ENCODE results near the gene ITPR2. TPM values are rescaled to one million over a fixed set of nuclear protein-coding genes. Genes with fewer than 3 reads are reported as not detected.

ITPR2 gene
- 10 to 100 TPM; 33.8 to 35.5 TPM for total RNA-seq

GRCh38 chr12:26832822-26833742 is at the start of gene ITPR2:
Gene ITPR2 (minus strand): TSS chr12:26833194. CDS start chr12:26832781, 413 bp downstream.

Other genes with a start within 250 kb of the ITPR2 start
- 10 to 100 TPM; 44.7 to 48.2 TPM for gene INTS13, start 104.8 kb upstream of the ITPR2 start, total RNA-seq
- gene FGFR1OP2, start 105.3 kb upstream of the ITPR2 start, total RNA-seq, result 10 to 100 TPM; 90.4 to 93.3 TPM
- gene TM7SF3, start 181.2 kb upstream of the ITPR2 start, total RNA-seq, result 10 to 100 TPM; 32.2 to 33.7 TPM
- gene MED21, start 189.4 kb upstream of the ITPR2 start, total RNA-seq, result 10 to 100 TPM; 31.9 to 37.1 TPM
- not detected for gene C12orf71, start 249.4 kb upstream of the ITPR2 start, total RNA-seq

All from activated naive CD4-positive, alpha-beta T cell treated with anti-CD3 and anti-CD28 coated beads, Interleukin-2, amount 10 ng/mL, durations not matched to agents 5 hours and 36 hours (primary cell).